GM19397 (cell line): ENCODE measurements around the gene CORO2A.

ENCODE experiments used
- ATAC-seq: cut with Tn5 transposase; IDR thresholded peaks from one replicate; pipeline ENCODE4 v1.9.1; 2021; ENCODE audit warnings: mild to moderate bottlenecking, moderate library complexity; ENCODE audit not compliant: unreplicated experiment

Gene CORO2A

DNA sequence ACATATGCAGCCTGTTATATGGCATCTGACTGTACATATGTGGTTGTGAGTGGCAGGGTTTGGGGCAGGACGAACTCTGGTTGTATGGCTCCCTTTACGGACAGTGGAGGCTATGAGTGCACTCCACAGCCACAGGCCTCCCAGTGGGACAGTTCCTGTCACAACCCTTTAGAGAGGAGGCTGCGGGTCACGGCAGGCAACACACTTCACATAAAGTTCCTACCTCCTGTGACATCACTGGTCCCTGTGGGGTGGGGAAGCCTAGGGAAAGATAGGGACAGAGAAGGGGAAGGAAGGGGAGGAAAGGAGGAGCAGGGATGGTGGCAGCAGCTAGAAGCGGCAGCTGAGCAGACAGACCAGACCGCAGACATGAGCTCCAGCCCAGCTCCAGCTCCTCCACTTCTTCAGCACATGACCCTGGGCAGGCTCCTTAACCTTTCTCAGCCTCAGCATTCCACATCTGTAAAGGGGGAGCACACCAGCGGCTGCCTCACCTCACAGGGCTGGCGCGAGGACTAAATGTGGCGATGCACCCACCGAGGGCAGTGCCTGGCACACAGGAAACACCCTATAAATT, 27.4 kb upstream of the CORO2A start:
- no peak for ATAC-seq

DNA sequence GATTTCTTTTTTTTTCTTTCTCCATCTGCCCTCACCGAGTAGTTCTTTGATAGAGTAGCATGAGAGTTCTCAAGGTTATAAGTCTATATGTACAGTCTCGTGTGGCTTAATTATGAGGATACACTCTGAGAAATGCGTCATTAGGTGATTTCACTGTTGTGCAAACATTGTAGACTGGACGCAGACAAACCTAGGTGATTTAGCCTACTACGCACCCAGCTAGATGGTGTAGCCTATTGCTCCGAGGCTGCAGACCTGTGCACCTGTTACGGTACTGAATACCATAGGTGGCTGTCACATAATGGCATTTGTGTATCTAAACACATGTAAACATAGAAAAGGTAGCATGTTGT, 26.9 kb upstream of the CORO2A start:
- no peak for ATAC-seq

DNA sequence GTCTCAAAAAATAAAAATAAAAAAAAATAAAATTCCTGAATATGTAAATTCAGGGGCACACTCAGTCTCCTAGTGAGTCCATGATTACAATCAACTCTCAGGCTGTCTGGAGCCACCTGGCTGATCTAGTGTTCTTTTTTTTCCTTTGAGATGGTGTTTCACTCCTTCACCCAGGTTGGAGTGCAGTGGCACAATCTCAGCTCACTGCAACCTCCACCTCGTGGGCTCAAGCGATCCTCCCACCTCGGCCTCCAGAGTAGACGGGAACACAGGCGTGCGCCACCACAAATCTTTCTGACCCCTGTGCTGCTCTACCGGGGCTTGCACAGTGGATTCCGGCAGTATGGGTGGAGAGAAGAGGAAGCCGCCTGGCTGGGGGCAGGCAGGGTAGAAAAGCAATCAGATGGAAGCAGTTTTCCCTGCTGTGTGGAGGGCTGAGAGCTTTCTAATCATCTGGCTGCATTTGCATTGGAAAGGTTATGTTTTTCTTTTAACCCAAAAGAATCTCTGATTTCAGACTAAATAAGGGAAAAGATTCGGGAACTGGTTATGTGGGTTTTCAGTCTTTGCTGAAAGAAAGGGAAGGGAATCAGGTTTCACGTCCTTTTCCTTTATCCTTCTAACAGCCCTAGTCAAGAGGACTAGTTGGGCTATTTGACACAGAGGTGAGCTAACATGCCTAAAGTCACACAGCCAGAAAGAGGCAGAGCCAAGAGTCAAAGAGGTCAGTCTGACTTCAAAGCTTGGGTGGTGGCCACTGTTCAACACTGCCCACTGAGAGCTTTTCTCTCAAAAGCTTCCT, 26.3 kb upstream of the CORO2A start:
- no peak for ATAC-seq

DNA sequence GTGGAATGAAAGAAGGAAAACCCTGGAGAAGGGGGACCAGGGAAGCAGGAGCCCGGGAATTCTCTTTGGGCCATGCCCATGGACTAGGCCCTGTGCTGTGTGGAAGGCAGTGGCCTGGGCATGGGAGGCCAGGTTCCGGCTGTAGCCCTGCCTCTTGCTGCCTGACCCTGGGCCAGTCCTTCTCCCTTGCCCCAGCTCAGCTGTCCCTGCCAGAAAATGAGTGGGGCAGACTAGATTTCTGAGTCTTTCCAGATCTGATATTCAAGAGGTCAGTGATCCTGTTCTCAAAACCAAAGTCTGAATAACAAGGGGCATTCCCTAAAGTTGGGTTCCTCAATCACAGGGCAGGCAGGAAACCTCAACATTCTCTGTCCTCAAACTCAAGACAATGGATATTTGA, 24.8 kb upstream of the CORO2A start:
- no peak for ATAC-seq

DNA sequence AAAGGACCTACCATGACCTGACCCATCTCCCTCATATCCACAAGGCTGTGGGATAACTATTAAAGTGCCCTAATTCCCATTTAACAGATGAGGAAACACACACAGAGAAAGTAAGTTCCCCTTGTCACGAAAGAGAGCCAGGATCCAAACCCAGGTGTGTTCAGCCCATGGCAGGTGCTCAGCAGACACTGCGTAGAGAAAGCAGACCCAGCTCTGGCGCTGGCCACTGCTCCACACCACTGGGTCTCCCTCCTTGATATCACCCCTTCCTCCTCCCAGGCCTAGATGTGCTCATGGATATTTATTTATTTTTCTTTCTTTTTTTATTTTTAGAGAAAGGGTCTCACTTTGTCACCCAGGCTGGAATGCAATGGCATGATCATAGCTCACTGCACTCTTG, 24.0 kb upstream of the CORO2A start:
- ATAC-seq, result no peak

DNA sequence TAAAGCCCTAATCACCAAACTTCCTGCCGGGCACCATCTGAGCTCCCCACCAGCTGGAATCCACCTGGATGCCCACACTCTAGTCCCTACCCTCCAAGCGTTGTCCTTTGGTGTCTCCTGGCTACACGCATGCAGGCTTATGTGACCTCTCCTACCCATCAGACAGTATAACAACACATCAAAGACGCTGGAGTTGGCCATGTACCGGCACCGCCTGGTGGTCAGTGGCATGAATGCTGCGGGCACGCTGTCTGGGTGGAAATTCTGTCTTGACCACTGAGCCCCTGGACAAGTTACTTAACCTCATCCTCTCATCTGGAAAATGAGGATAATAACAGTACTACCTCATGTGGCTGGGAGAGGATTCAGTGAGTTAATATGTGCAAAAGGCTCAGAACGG, 23.4 kb upstream of the CORO2A start:
- no peak for ATAC-seq

DNA sequence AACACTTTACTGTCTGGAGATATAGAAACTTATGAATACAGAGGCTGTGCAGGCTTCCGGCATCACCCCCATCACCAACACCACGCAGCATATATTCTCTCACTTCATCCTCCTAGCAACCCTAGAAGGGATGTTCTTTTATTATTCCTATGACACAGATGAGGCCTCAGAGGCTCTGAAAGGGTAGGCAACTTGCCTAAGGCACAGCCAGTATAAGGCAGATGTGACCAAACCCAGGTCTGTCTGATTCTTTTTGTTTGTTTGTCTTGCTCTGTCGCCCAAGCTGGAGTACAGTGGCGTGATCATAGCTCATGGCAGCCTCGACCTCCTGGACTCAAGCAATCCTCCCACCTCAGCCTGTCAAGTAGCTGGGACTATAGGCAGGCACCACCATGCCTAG, 22.8 kb upstream of the CORO2A start:
- ATAC-seq, result no peak

DNA sequence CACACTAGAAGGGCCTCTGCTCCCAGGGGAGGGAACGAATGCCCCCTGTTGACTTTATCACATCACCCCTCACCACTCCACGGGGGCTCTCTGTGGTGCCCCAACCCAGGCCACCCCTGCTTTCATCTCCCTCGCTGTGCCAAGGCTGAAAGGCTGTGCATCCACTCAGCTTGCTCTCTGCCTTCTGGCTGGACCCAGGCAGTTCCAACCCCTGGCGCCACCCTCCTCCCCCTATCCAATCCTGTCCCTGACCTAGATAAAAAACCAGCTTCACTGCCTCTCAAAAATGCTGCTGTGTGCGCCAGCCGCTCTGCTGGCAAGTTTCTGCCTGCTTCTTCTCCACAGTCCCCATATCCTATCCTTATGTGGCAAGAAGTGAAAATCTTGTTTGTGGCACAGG, 22.4 kb upstream of the CORO2A start:
- ATAC-seq, result no peak

DNA sequence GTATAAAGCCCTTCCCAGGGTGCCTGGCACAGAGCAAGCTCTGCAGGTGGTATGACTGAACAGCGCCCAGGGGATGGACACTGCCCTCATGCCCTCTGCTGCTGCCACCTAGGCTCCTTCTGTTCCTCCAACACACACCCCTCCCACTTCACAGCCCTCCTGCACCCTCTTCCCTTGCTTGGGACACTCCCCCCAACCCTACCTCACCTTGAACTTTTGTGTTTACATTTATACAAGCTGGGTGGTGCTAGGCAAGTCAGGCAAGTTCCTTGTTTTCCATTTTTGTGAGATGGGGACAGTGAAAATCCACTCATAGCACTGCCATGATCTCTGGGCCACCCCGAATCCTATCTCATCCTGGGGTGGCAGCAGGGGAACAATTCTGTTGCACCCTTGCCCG, 18.8 kb upstream of the CORO2A start:
- ATAC-seq, result no peak

DNA sequence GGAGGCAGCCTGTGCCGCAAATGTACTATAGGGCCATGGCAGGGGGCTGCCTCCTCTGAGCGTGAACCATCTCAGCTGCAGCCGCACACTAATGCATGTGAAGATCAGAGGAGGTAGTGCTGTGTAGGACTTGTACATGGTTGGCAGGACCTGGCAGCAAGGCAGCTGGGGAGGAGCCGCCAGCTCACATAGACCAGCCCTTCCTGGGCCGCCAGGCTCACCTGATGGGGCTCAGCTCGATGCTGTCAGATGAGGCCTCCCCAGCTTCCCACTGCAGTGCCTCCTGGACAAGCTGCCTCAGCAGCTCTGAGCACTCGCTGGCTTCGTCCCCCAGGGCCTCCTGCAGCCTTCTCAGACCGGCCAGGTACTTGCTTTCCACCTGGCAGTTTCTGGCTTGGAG, 18.0 kb upstream of the CORO2A start:
- ATAC-seq, result no peak

DNA sequence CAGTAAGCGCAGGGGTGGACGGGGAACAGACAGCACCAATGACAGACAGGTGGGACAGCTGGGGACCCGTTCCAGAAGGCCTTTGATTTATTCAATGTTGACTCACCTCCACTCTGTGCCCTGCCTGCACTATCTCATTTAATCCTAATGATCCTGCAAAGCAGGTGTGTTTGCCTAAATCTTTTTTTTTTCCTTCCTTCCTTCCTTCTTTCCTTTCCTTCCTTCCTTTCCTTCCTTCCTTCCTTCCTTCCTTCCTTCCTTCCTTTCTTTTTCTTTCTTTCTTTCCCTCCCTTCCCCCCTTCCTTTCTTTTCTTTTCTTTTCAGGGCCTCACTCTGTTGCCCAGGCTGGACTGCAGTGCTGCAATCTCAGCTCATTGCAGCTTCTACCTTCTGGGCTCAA, 17.1 kb upstream of the CORO2A start:
- no peak for ATAC-seq

DNA sequence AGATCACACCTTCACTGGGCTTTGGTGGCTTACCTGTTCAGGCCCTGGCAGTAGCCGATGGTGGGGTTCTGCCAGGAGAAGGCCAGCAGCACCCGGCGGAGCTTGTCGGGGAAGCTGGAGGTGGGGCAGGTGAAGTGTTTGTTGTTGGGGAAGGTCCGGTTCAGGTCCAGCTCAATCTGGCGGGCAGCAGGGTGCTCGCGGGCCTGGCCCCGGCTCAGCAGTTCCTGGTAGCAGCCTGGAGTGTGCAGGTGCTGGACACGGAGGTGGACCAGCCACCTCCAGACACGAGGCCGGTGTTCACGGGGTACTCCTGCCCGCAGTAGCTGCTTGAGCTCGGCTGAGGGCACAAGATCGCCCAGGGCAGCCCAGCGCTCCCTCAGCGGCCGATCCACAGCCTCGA, 16.2 kb upstream of the CORO2A start:
- ATAC-seq, result no peak

DNA sequence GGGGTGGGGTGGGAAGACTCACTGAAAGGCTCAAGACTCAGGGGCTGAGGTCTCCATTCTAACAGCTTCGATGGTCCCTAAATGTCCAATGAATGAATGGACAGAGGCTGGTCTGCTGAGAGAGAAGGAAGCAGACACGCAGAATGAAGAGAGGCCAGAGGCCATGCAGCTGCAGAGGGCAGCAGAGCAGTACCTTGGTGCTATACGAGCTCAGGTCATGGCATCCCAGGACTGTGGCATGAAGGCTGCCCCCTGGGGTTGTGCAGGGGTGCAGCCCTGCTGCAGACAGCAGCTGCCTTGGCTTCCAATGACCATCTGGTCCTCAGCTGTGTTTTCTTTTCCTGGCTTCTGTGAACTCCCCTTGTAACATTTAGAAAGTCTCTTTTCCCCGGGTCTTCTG, 15.2 kb upstream of the CORO2A start:
- ATAC-seq, result no peak

DNA sequence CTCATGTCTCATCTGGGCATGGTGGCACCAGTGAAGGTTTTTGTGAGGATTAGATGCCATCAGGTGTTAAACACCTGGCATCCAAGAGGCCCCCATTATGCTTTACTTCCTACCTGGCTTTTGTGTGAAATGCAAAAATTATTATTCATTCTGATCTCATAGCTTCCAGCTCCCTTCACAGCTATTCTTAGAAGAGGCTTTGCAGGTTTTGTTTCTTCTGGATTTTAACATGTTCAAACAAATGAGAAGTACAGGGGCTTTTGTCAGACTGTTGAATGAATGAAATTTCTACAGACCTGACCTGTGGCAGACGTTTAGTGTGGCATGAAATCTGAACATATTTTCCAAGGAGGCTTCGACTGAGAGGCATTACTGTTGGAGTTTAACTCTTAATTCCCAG, 14.3 kb upstream of the CORO2A start:
- no peak for ATAC-seq

DNA sequence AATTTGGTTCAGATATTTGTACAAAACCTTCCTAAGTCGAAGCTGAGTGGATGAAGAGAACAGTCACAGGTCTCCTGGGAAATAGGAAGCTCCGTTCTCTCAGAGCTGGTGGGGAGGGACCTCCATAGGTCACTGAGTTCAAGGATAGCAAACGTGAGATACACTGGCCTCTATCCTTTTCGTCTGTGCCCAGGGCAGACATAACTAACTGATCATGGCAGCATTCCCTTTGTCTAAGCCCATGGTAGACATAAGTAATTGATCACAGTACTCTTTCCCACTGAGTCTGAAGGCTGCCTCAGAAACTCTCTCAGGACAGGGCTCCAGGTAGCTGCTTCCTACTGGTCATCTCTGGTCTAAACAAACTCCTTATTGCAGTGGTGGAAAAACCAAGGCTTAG, 12.3 kb upstream of the CORO2A start:
- ATAC-seq, result no peak

DNA sequence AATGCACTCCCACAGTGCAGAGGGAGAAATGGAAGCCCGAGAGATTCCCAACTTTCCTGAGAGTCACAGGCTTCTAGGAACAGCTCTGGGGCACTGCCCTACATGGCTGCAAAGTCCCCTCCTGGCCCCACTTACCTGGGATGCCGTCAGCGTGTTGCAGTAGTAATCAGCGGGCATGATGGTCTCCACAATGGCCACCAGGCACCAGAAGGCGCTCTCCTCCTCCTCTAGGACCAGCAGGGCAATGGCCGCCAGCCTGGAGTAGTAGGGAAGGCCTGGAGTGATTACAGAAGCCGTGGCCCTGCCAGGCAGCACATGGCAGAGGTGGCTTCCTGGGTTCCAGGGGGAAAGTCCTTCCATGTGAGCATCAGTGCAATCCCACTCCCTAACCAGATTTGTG, 10.7 kb upstream of the CORO2A start:
- no peak for ATAC-seq

DNA sequence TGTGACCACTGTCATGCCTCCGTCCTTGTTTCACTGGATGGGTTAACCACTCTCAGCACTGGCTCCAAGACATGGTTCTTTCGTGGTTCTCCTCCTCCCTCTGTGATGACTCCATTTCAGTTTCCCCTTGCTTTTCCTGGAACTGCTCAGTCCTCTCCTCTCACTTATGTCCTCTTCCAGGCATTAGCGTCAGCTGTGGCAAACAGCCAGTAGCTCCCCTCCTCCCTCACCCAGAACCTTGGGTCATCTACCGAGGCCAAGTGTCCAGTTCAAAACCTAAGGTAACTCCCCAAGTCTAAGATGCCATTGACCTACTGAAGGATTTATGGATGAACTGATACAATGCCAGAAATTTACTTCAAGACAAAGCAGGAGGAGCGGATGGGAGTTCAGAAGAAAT, 9.8 kb upstream of the CORO2A start:
- no peak for ATAC-seq

DNA sequence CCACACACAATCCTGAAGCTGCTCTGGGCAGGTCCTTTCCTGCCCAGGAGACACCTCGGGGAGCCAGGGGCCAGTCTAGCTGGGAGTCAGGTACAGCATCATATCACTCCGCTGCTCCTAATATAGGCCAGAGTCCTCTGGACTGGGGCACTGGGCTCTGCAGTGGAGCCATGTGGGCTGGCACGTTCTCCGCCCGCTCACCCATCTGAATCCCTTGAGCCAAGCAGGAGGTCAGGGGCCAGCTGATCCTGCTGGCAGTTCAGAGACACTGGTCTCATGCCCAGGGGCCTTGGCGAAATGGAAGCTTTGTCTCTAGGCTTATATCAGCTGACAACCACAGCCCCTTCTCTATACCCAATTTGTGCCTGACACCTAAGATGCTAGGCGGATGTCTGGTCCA, 9.3 kb upstream of the CORO2A start:
- ATAC-seq, result no peak

DNA sequence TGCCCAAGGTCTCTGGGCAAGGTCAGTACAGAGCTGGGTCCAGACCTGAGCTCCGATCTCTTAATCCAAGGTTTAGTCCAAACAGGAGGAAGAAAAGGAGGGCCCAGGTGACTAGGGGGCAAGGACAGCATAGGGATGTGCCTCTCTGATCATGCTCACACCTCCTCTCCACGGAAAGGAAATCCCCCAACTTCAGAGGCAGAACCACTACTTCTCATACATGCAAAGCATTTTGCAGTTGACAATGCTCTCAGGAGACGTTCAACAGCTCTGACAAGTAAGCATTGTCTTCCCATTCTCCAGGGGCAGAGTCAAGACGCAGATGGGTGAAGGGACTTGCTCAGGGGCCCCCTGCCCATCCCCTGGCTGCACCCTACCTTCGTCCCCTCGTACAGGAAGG, 8.7 kb upstream of the CORO2A start:
- ATAC-seq, result no peak

DNA sequence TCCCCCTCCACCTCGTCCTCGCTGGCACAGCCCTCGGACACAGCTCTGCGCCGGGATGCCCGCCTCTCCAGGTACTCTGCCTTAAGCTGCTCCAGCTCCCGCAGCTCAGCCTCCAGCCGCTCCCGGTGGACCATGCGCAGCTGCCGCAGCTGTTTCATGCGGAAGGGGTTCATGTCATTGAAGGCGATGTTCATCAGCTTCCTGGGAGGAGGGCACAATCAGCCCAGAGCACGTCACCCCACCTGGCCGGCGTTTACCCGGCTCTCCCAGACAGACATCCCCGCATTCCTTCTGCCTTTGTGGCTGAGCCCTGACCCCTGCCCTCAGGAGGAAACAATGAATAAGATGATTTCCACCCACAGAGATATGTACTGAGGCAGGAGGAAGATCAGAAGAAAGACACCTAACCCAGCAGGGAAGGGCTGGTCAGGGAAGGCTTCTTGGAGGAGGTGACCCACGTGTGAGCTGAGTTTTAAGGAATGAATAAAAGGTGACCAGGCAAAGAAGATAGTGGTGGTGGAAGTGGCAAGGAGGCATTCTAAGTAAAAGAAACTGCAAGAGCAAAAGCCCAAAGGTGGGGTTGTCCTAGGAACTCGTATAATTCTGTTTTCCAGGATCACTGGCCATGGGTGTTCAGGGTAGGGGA, 7.1 kb upstream of the CORO2A start:
- ATAC-seq, result no peak

DNA sequence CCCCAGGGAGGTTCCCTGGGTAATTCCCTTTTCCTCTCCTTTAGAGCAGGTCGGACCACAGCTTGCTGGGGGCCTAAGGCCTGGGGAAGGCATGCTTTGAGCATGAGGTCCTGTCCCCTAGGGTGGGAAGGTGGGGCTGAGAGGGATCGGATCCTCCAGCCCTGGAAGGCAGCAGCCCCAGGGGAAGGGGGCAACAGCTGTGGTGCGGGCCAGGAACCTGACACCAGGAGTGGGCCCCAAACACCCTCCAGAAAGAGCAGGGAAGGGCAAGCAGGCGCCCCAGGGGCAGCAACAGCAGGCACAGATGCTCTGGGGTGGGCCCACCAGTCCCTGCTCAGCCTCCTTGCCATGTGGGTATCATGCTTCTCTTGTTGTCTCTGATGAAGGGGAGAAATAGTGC, 3.2 kb upstream of the CORO2A start:
- ATAC-seq, result no peak

DNA sequence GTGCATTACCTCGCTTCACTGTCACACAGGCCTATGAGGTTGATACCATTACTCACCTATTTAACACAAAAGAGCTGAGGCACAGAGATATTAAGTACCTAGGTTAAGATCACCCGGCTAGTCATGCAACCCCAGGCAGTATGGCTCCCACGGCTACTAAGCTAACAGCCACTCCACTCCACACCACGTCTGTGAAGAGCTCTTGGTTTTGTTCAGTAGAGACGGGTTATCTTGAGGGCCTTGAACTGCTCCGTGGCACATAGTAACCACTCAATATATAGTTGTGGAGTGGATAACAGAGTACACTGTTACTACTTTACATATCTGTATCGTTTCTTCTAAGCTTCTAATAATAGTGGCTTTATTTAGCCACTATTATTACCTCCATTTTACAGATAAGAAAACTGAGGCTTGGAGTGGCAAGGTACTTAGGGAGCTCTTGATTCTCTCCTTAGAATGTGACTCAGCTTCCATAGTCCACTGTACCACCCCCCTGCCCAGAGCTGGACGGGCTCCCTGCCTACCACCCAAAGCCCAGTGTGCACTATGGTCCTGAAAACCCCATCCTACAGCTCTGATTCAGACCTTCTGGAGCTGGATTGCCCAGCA, 1.0 kb upstream of the CORO2A start:
- ATAC-seq, result no peak
